ENCODE measurements around the gene SVEP1. TPM values are rescaled to one million over a fixed set of nuclear protein-coding genes. Genes with fewer than 3 reads are reported as not detected.
"Not testable (repeated sequence)": the region's sequence is repeated elsewhere in the genome, so short reads cannot be mapped to it uniquely, and the experiment has no call there.

Gene SVEP1
- total RNA-seq, 1 experiment from 2014 or later, result 0.04 TPM

DNA sequence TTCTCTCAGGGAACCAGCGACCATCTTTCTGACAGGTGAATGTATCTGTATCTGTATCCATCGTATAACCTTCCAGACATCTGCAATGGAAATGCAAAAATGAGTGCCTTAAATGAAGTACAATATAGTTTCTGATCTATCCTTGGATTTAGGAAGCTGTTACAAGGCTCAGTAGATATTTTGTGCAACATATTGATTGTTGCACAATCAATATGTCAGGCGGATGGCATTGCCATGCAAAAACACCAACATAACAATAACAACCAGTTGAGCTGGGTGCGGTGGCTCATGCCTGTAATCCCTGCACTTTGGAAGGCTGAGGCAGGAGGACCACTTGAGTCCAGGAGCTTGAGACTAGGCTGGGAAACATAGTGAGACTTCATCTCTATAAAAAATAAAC lies 175.1 kb downstream of the SVEP1 start:
- TF ChIP-seq EZH2 (IDR thresholded peaks at IDR 0.05; ENCODE audit: low read length, unreplicated experiment), result no peak
- TF ChIP-seq EZH2phosphoT487 (IDR thresholded peaks at IDR 0.05; ENCODE audit: borderline replicate concordance, low read length), result no peak
- TF ChIP-seq, protein P1, sequence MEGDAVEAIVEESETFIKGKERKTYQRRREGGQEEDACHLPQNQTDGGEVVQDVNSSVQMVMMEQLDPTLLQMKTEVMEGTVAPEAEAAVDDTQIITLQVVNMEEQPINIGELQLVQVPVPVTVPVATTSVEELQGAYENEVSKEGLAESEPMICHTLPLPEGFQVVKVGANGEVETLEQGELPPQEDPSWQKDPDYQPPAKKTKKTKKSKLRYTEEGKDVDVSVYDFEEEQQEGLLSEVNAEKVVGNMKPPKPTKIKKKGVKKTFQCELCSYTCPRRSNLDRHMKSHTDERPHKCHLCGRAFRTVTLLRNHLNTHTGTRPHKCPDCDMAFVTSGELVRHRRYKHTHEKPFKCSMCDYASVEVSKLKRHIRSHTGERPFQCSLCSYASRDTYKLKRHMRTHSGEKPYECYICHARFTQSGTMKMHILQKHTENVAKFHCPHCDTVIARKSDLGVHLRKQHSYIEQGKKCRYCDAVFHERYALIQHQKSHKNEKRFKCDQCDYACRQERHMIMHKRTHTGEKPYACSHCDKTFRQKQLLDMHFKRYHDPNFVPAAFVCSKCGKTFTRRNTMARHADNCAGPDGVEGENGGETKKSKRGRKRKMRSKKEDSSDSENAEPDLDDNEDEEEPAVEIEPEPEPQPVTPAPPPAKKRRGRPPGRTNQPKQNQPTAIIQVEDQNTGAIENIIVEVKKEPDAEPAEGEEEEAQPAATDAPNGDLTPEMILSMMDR (conservative IDR thresholded peaks at IDR 0.05; ENCODE audit: low read depth, low read length), result no peak
- BruUV-seq (replicated peaks), result no TSS peak
- no peaks in the 10 kb centered on the region for H3K9me3 ChIP-seq (ENCODE audit: low read length)
- POLR2A ChIA-PET (ENCODE audit: unreplicated experiment), result no interaction called here
- no peak overlapping the region for H3K9ac ChIP-seq (ENCODE audit: low read length)
- H3K27ac ChIP-seq (ENCODE audit: low read length), result no peak overlapping the region
- CTCF ChIA-PET, result no interaction called here
- H3K9me2 ChIP-seq (replicated peaks; ENCODE audit: low read length), result no peaks in the 10 kb centered on the region
- H3K4me2 ChIP-seq (ENCODE audit: low read length), result no peak overlapping the region
- no peak overlapping the region for H3K4me3 ChIP-seq (ENCODE audit: low read length)
- H2AFZ ChIP-seq (ENCODE audit: low read length), result no peak overlapping the region
- no peaks in the 10 kb centered on the region for H3F3A ChIP-seq (ENCODE audit: low read length, unreplicated experiment)
- intact Hi-C loops (cut with micrococcal nuclease), result no loop called here
- no peaks in the 10 kb centered on the region; the same call in 1 of the 2 replicates for H3K27me3 ChIP-seq (ENCODE audit: low read length)
- no peak for DNase-seq
- no peak for ATAC-seq
- no peaks in the 10 kb centered on the region for H4K20me1 ChIP-seq (ENCODE audit: low read length)
- no peaks in the 10 kb centered on the region for H3K36me3 ChIP-seq (ENCODE audit: low read depth, low read length)
- H3K79me2 ChIP-seq (ENCODE audit: low read length), result no peaks in the 10 kb centered on the region
- no peaks in the 10 kb centered on the region for H3K4me1 ChIP-seq (ENCODE audit: insufficient read depth, low read length)

DNA sequence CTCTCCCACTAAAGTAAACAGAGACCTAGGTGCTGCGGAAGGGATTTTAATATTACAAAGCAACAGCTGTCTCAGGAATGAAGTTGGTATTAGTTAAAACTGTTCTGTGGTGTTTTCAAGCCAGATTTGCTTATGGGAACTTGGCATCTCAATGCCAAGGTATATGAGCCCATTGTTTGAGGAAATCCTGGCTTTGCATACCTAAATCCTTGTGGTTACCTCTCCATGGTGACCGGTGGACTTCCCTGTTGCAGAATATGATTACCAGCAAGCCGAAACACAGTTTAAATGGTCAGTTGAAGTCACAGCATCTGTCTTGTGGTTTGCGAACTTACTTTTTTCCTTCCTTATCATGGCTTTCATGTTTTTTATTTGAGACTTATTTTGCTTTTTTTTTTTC lies 179.6 kb downstream of the SVEP1 start:
- H2AFZ ChIP-seq (ENCODE audit: low read length), result no peak overlapping the region
- no peaks in the 10 kb centered on the region; the same call in 1 of the 2 replicates for H3K27me3 ChIP-seq (ENCODE audit: low read length)
- H3K79me2 ChIP-seq (ENCODE audit: low read length), result no peaks in the 10 kb centered on the region
- H3F3A ChIP-seq (ENCODE audit: low read length, unreplicated experiment), result no peaks in the 10 kb centered on the region
- H4K20me1 ChIP-seq (ENCODE audit: low read length), result no peaks in the 10 kb centered on the region
- no peaks in the 10 kb centered on the region for H3K36me3 ChIP-seq (ENCODE audit: low read depth, low read length)
- no peaks in the 10 kb centered on the region for H3K9me3 ChIP-seq (ENCODE audit: low read length)
- no peaks in the 10 kb centered on the region for H3K9me2 ChIP-seq (replicated peaks; ENCODE audit: low read length)
- ATAC-seq, result no peak
- intact Hi-C loops (cut with micrococcal nuclease), result no loop called here
- no peak for DNase-seq
- H3K4me1 ChIP-seq (ENCODE audit: insufficient read depth, low read length), result no peaks in the 10 kb centered on the region
- BruUV-seq (replicated peaks), result no TSS peak
- H3K4me2 ChIP-seq (ENCODE audit: low read length), result no peak overlapping the region
- no peak overlapping the region for H3K9ac ChIP-seq (ENCODE audit: low read length)
- no peak overlapping the region for H3K4me3 ChIP-seq (ENCODE audit: low read length)
- no peak for TF ChIP-seq EZH2phosphoT487 (IDR thresholded peaks at IDR 0.05; ENCODE audit: borderline replicate concordance, low read length)
- TF ChIP-seq, protein P1 (conservative IDR thresholded peaks at IDR 0.05; ENCODE audit: low read depth, low read length), result no peak
- no peak for TF ChIP-seq EZH2 (IDR thresholded peaks at IDR 0.05; ENCODE audit: low read length, unreplicated experiment)
- H3K27ac ChIP-seq (ENCODE audit: low read length), result no peak overlapping the region
- ChIA-PET POLR2A (ENCODE audit: unreplicated experiment) (no interaction called here), CTCF (no interaction called here)

DNA sequence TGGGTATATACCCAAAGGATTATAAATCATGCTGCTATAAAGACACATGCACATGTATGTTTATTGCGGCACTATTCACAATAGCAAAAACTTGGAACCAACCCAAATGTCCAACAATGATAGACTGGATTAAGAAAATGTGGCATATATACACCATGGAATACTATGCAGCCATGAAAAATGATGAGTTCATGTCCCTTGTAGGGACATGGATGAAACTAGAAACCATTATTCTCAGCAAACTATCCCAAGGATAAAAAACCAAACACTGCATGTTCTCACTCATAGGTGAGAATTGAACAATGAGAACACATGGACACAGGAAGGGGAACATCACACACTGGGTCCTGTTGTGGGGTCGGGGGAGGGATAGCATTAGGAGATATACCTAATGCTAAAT lies 180.5 kb downstream of the SVEP1 start:
- H3K27me3 ChIP-seq (ENCODE audit: low read length); H3K9ac ChIP-seq (ENCODE audit: low read length); H4K20me1 ChIP-seq (ENCODE audit: low read length); DNase-seq; POLR2A ChIA-PET (ENCODE audit: unreplicated experiment); intact Hi-C loops (cut with micrococcal nuclease); ATAC-seq; H3K4me2 ChIP-seq (ENCODE audit: low read length); H3K79me2 ChIP-seq (ENCODE audit: low read length); H3K27ac ChIP-seq (ENCODE audit: low read length); H3K9me2 ChIP-seq (replicated peaks; ENCODE audit: low read length); BruUV-seq (replicated peaks); H3K4me1 ChIP-seq (ENCODE audit: insufficient read depth, low read length); H3K36me3 ChIP-seq (ENCODE audit: low read depth, low read length); H3K4me3 ChIP-seq (ENCODE audit: low read length); H3K9me3 ChIP-seq (ENCODE audit: low read length); CTCF ChIA-PET; H2AFZ ChIP-seq (ENCODE audit: low read length); H3F3A ChIP-seq (ENCODE audit: low read length, unreplicated experiment): not testable (repeated sequence)
